HG03460 (cell line): ENCODE measurements around the gene CAPZB.

Experiments
- ATAC-seq: cut with Tn5 transposase; IDR thresholded peaks from one replicate; pipeline ENCODE4 v1.9.1; 2021; ENCODE audit not compliant: unreplicated experiment

Gene CAPZB

DNA sequence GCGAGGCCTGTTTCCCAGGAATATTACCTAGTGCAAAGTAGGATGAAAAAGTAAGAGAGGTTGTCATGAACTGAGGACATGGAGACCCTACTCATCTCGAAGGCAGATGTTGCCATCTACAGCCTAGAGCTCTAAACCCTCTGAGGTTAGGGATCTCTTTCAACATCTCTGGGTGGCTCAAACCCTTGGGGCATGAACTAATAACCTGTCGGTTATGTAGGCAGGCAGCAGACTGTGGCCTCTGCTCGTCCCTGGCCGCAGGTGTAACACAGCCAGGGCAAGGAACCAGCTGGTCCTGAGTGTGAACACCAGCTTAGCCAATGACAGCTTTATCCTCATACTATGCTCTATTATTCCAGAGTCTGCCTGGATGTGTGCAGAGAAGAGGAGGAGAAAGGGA lies 13.2 kb downstream of the CAPZB start:
- no peak for ATAC-seq

DNA sequence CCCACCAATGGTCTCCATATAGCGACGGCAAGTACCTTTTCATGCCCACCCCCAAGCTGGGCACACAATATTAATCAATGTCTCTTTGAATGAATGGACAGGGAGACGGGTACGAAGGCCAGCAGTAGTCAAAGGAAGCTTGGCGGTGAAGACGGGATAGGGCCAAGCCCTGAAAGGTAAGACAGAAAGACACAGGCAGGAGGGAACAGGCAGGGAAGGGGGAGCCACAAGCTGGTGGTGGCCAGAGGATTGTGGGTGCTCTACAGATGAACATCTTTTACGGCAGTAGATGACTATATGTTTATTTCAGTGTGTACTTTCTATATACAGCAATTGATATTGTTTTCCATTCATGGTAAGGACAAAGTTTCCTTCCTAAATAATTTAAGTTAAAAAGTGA lies 16.3 kb downstream of the CAPZB start:
- no peak for ATAC-seq

DNA sequence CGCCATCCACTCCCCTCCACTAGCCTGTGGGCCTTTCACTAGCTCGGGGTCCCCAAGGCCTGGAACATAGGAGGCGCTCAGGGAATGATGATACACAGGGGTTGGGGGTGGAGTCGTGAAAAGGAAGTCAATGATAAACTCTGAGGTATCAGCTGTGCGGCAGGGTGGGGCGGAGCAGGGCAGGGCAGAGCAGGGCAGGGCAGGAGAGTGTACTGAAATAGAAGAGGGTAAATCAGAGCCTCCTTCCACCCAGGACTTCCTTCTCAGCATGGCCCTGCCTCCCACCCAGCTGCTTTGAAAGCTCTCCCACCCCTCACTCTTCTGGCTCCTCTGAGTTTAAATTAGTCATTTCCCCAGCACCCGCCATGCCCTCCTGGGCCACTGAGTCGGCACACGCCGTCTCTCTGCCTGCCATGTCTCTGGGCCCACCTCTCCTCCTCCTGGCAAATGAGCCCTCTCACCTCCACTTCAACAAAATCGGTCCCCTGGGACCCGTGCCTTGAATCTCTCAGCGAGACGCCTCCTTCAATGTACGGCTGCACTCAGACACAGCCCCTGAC lies 16.9 kb downstream of the CAPZB start:
- ATAC-seq = peak; percentile 70

DNA sequence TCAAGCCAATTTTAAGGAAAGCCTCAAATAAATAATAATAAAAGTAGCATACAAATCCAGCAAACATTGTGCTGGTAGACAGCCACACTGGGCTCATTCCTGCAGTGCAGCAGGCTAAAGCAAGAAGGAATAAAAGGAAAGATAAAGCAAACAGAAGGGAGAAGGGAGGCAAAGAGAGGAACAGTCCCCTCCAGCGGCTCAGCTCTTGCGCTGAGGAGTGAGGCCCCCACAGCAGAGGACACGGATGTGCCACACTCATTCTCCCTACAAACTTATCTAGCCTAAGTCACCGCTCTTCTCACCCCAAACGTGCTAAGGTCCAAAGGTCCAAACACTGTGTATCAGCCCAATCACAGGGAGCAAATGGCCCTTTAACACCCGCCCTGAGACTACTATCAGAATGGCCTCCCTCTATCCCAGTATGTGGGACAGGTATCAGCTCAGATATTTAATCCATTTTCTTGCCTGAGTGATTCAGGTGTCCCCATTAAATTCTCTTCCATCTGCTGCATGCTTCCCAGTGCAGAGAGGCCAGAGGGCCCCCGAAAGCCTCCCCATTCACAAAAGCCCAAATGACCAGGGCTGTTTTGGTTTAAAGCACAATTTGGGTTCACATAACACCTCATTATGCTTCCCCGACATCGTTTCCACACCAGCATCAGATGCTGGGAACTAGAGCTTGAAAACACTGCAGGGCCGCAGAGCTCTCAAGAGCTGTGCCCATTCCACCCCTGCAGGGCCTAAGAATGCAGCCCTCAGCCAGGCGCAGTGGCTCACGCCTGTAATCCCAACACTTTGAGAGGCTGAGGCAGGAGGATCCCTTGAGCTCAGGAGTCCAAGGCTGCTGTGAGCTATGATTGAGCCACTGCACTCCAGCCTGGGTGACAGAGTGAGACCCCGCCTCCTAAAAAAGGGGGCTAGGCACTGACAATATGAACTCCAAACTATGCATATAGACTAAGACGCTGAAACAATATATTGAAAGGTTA lies 17.8 kb downstream of the CAPZB start:
- ATAC-seq = no peak

DNA sequence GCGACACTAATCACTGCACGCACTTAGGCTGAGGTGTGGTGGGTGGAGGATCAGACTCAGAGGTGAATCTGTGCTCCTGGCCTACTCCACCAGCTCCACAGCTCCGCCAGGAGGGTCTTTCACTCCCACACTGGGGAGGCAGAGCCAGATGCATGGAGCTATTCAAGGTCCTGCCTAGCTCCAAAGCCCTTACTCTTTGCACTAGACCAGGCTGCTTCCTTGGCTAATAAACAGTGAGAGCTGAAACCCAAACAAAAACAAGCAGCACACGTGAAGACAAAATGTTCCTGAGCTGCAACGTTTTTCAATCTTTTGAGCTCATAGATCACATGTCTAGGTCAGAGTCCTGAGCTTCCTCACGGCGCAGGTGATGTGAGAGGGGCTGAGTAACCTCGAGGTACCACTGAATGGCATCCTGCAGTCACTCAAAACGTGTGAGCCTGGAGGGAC lies 19.2 kb downstream of the CAPZB start:
- ATAC-seq = no peak

DNA sequence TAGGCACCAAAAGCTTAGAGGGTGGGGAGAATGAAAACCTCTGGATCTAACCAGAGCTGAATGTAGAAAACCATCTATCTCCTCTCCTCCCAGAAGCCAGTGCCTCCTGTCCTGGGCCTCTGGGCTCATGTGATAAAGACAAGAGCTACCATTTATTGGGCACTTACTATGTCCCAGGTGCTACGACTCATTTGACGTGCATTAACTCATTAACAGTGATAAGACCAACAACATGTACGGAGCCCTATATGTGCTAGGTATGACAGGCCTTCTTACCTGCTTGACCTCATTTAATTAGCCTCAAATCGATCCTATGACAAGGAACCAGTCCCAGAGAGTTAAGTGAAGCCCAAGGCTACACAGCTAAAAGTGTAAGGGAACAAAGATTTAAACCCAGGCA lies 19.7 kb downstream of the CAPZB start:
- ATAC-seq = no peak

DNA sequence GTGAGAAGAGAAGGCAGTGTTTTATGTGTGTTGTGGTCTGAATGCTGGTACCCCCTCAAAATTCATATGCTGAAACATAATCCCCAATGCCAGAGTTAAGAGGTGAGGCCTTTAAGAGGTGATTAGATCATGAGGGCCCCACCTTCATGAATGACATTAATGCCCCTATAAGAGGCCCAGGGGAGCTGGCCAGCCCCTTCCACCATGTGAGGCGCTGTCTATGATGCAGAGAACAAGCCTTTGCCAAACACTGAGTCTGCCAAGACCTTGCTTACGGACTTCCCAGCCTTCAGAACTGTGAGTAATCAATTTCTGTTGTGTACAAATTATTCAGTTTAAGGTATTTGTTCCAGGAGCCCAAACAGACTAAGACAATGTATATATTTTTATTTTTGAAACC lies 20.2 kb downstream of the CAPZB start:
- ATAC-seq = no peak

DNA sequence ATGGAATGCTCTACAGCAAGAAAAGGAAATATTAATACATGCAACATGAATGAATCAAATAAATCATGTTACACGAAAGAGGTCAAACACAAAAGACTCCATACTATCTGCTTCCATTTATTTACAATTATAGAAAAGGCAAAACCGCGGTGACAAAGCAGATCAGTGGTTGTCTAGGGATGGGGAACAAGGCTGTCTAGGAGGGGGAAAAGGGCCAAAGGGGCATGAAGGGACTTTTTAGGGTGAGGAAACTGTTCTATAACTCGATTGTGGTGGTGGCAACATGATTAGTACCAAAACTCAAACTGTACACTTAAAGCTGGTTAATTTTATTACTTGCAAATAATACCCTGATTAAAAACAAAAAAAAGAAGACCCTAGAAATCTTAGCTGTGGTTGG lies 20.6 kb downstream of the CAPZB start:
- ATAC-seq = no peak

DNA sequence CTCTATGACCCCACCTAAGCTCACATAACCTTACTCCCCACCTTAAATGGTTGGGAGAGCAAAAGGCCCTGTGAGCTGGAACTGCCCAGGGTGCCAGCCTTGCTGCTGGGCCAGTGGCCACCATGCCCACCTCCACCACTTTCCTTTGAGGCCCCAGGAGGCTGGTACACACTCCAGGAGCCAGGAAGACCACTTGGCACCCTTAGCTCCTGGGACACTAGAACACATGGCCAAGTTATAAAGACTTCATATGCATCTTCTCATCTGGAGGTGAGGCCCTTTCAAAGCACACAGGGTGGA lies 21.9 kb downstream of the CAPZB start:
- no peak for ATAC-seq

DNA sequence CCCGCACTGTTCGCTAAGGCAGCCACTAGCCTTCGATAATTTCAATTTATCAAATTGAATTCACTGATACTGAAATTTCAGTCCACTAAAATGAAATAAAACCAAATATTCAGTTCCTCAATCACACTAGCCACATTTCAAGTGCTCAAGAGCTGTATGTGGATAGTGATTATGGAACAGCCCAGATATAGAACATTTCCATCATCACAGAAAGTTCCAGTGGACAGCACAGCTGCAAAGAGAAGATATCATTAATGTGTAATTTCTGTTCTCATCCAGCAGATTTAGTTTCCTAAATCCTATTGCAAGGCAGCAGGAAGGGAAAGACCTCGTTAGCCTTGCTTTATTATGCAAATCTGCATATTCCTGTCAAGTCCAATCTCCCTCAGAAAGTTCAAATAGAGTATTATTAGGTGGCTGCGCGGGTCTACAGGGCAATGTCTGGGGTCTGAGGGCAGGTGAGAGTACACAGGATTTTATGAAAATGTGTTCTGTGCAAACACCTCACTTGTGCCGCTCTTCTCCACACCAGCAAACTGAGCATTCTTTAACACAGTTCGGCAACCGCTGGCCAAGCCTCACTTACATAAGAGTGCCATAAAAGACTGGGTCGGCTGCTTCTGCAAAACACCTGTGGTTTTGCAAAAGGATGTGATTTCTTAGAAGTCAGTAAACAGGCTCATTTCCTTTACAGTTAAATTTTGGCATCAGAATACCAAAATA lies 22.4 kb downstream of the CAPZB start:
- peak; percentile 58 for ATAC-seq

DNA sequence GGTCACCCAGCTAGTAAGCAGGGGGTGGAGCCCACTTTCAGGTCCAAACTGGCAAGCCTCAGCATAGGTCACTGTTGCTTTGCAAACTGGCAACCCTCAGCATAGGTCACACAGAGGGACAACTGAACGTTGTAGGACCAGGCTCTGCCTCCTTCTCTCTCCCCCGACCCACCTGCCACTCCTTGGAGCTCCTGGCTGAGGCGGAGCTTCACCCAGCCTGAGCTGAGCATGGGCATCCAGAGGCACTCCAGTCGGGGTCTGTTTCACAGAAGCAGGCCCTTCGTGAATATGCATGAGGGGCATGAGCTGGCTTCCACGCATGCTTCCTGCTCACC lies 24.2 kb downstream of the CAPZB start:
- ATAC-seq = no peak

DNA sequence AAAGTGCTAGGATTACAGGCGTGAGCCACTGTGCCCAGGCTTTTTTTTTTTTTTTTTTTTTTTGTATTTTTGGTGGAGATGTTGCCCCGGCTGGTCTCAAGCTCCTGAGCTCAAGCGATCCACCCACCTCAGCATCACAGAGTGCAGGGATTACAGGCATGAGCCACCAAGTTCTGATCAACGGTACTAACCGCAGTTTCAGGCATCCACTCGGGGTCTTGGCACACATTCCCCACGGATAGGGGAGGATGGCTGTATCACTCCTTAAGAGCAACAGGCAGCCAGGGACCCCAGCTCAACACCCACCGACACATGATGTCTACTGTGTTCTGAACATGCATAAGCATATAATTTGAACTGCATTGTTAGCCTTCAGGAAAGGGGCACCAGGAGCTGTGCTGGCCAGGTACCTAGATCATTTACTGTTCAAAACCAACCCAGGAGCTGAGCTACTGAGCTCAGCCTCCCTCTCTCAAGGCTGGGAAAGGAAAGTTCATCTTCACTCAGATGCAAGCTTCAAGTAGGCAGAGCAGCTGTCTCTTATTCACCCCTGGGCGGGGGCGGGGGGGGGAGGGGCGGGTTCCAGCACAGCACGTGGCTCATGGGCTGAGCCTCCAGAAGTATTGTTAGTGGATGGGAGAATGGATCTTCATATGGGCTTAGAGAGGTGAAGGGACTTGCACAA lies 24.7 kb downstream of the CAPZB start:
- ATAC-seq = no peak

DNA sequence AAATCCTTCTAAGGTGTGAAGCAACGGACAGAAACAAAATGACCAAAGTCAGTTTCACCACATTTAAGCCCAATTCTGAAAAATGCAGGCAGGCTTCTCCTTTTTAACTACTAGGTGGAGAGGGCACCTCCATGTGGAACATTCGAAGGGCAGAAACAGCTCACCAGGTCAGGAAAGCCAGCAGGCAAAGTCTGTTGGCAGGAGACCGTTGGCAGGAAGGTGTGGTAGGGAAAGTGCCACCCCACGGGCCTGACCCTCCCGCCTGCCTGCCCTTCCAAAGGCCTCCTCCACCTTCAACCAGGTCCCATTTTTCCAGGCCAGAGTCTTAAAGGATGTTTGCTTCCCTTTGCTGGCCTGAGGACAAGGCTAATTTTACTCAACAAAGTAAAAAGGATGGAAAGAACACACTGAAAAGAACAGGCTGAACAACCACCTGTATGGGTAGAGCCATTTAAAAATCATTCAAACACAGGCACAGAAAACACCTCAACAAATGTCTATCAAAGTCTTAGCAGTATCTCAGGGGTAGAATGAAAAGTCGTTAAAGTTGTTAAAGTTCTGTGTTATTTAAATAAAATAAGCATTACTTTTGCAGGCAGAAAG lies 26.4 kb downstream of the CAPZB start:
- no peak for ATAC-seq

DNA sequence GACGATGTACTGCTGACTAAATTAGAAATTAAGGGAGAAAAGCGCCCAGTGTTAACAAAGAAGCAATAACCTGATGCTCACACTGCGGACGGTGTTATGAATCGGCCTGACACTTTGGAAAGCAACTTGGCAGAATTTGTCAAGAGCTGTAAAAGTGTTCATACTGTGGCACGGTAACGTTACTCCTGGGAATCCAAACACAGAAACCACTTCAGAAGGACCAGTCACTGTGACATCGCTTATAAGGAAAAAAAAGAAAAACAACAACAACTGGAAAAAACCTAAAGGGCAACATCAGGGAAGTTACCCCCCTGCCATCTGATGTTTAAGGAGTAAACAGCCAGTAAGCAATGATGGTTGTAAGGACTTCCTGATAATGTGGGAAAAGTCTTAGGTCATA lies 27.7 kb downstream of the CAPZB start:
- no peak for ATAC-seq

DNA sequence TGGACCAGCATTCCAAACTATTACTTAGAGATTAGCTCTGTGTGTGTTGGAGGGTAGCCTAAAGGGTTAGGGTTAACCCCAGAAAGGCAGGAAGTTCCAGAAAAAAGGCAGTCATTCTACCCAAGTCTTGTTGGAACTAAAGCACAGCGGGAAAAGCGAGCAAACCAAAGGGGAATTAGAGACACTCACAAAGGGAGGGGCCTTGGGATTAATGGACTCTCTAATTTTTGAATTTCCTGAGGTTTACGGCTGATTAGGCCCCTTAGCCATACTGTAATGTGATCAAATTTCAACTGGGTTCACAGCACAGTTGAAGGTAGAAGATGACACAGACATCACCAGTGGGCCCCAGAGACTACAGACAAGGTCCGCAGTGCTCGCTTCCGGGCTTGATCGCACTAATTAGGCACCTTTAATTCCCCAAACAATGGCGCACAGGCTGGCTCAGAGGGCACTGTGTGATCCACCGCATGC lies 28.3 kb downstream of the CAPZB start:
- no peak for ATAC-seq

DNA sequence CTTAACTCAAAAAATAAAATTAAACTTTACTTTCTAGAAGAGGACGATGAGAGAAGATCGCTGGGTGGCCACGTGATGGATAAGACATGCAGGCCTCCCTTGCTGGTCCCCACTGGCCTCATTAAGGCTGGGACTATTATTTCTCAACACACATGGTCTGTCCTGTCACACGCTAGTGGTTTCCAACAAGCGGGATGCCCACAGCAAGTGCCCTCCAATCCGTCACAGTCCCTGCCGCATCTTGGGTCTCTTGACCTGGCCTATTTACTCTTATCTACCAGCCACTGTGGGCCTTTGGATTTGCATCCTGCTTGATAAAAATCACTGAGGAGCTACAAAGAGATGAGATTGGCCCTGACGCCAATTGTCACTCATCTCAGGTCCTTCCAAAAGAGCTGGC lies 30.0 kb downstream of the CAPZB start:
- ATAC-seq = no peak

DNA sequence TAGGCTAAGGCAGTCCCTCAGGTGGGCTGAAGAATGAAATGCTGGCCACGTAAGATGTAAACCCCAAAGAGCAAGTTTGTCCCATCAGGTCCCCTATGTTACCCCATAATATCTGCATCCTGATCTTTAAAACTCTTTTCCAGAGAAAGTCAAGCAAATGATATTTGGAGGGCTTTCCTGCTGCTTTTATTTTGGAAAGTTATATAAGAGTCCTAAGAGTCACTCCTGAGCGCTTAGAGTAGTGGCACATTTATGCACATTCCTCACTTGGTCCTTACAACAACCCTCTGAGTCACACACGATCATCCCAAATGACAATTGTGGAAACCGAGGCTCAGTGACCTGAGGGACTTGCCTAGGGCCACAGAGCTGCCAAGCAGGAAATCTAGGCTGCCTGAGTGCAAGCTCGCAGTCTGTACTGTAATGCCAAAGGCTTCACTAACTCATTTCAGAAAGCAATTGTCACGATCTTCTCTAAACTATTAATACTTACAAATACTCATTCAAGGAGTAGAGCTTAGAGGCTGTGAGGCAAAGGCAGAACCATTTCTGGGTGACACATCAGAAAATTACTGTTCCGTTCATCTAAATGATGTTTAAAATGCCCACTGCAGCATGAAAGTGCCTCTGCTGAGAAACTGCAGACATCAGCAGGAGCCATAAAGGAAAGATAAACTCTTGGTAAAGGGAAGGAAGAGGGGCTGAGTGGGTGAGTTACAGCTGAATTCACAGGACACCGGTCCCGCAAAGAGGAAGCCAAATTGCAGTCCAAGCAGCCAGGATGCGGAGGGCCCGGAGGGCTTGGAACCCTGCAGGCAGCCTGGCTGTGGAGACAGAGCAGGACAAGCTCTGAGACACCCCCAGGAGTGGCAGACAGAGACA lies 30.8 kb downstream of the CAPZB start:
- no peak for ATAC-seq

DNA sequence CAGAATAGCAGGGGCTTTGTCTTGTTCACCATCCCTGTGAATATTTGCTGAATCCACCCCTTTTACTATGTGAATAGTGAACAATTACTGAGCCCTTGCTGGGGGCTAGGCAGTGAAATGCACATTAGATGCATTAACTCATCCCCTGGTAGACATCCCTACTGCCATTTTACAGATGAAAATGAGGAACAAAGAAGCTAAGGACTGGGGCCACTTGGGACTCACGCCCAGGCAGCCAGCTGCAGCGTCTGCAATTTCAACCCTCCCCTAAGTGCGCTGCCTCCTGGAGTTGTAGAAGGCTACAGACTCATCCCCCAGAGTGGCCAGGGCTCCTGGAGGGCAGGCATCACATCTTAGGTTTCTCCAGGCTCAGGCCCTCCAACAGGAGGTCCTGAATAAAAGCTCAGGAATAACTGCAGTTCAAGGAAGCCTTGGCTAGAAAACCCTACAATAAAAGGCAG lies 31.6 kb downstream of the CAPZB start:
- no peak for ATAC-seq

DNA sequence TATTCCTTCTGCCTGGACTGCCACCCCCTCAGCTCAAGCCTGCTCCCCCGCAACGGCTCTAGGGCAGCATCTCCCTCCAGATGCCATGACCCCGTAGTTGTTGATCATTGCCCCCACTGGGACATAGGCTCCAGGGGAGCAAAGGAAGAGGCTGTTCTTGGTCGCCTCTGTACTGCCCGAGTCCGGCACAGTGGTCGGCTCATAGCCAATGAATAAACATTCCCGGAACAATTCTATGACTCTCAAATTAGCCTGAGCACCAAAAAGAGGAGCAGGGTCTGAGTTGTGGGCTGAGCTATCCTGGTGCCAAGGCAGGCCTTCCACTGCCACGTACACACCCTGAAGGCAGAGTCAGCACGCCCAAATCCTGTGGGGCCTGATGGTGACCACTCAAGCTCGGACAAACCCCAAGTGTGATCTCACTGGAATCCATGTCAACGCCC lies 33.1 kb downstream of the CAPZB start:
- no peak for ATAC-seq
